Fibroblast of skin of abdomen (primary cell): ENCODE measurements around the gene CYP2W1.
"Not testable (repeated sequence)": the region's sequence is repeated elsewhere in the genome, so short reads cannot be mapped to it uniquely, and the experiment has no call there.

Experiments used
- DNase-seq: peaks from one replicate; pipeline ENCODE4 v3.0.0-alpha.2; 2013

Gene CYP2W1

GRCh38 chr7:1029637-1030443 is 46.9 kb downstream of the CYP2W1 start:
- DNase-seq = no peak

- no peak for DNase-seq
Measured at GRCh38 chr7:1030444-1031070, 47.6 kb downstream of the CYP2W1 start.

- no peak for DNase-seq
Measured at GRCh38 chr7:1031716-1032455, 48.9 kb downstream of the CYP2W1 start.

- no peak for DNase-seq
Measured at GRCh38 chr7:1032536-1033181, 49.7 kb downstream of the CYP2W1 start.

GRCh38 chr7:1033546-1034145 is 50.7 kb downstream of the CYP2W1 start:
- DNase-seq = no peak

GRCh38 chr7:1034769-1035168 is 51.8 kb downstream of the CYP2W1 start:
- not testable (repeated sequence) for DNase-seq

- DNase-seq = not testable (repeated sequence)
Measured at GRCh38 chr7:1036164-1036928, 53.4 kb downstream of the CYP2W1 start.
